22Rv1 (cell line): ENCODE data around the gene VEPH1.

Experiments
- CTCF ChIP-seq: fragments of 450-650 bp; IDR thresholded peaks from 2 replicates; pipeline ENCODE4 v1.5.1; 2017; ENCODE audit warnings: mild to moderate bottlenecking
- ZFX ChIP-seq: fragments of 450-650 bp; IDR thresholded peaks from 2 replicates; pipeline ENCODE4 v1.6.1; 2017; ENCODE audit warnings: antibody characterized with exemption, borderline replicate concordance

GRCh38 chr3:157374933-157375332 lies 128.3 kb downstream of the VEPH1 start:
- TF ChIP-seq CTCF (no peak), ZFX (no peak)
